OCI-LY3 (cell line): ENCODE data around the gene EHMT1.
A peak's percentile ranks its signal among the peaks of the same experiment; 100 is the strongest.

ENCODE experiments used
- H2AFZ ChIP-seq: fragments of 200-600, 300-600 bp; shearing (Covaris generic); 2 replicates; pipeline ENCODE4 v1.6.0; 2014; ENCODE audit warnings: antibody characterized with exemption, low read depth, low read length
- H3K27ac ChIP-seq: fragments of 200-600, 300-600 bp; sonication (generic); 2 replicates; pipeline ENCODE4 v1.5.1; 2014; ENCODE audit warnings: mild to moderate bottlenecking, low read length, moderate library complexity, mixed read lengths
- H3K27me3 ChIP-seq: fragments of 200-600, 300-600 bp; sonication (generic); 2 replicates; pipeline ENCODE4 v1.6.1; 2014; ENCODE audit warnings: low read depth, low read length, mixed read lengths
- H3K36me3 ChIP-seq: fragments of 200-600, 300-600 bp; sonication (generic); replicated peaks from 2 replicates; pipeline ENCODE3; 2014; ENCODE audit warnings: low read depth, low read length, mixed read lengths
- H3K4me1 ChIP-seq: fragments of 300-600, 200-600 bp; sonication (generic); 2 replicates; pipeline ENCODE4 v1.6.1; 2014; ENCODE audit warnings: low read length, mixed read lengths
- H3K4me2 ChIP-seq: fragments of 200-600, 300-600 bp; sonication (generic); 2 replicates; pipeline ENCODE4 v1.6.1; 2014; ENCODE audit warnings: low read length, mixed read lengths
- H3K4me3 ChIP-seq: fragments of 300-600, 200-600 bp; sonication (generic); 2 replicates; pipeline ENCODE4 v1.5.1; 2014; ENCODE audit warnings: antibody characterized with exemption, mild to moderate bottlenecking, low read length, moderate library complexity
- H3K79me2 ChIP-seq: fragments of 300-600, 200-600 bp; shearing (Covaris generic); 2 replicates; pipeline ENCODE4 v1.6.1; 2014; ENCODE audit warnings: mild to moderate bottlenecking, low read length, mixed read lengths
- H3K9ac ChIP-seq: fragments of 300-600, 200-600 bp; shearing (Covaris generic); 2 replicates; pipeline ENCODE4 v1.6.0; 2014; ENCODE audit warnings: mild to moderate bottlenecking, low read length, moderate library complexity
- H3K9me3 ChIP-seq: fragments of 200-600, 300-600 bp; shearing (Covaris generic); 2 replicates; pipeline ENCODE4 v1.6.1; 2014; ENCODE audit warnings: low read length, mixed read lengths; ENCODE audit not compliant: insufficient read depth
- H4K20me1 ChIP-seq: fragments of 200-600, 300-600 bp; sonication (generic); 2 replicates; pipeline ENCODE4 v1.6.1; 2016; ENCODE audit warnings: low read length, mixed read lengths; ENCODE audit not compliant: insufficient read depth
- CTCF ChIP-seq: fragments of 200-600, 300-600 bp; sonication (generic); IDR thresholded peaks from 2 replicates; pipeline ENCODE4 v1.5.1; 2014; ENCODE audit warnings: antibody characterized with exemption, low read length, low read depth
- EZH2phosphoT487 ChIP-seq: fragments of 200-600 bp; shearing (Covaris generic); IDR thresholded peaks from 2 replicates; pipeline ENCODE4 v1.6.1; 2018; ENCODE audit warnings: antibody characterized with exemption, mixed run types, low read depth

EHMT1 gene

GRCh38 chr9:137740312-137740711 is 121.5 kb downstream of the EHMT1 start:
- Histone ChIP-seq H2AFZ (no peak overlapping the region), H3K27me3 (no peaks in the 10 kb centered on the region), H3K79me2 (peaks cover 49% of the 10 kb centered on the region), H3K36me3 (peaks cover 57% of the 10 kb centered on the region), H3K4me3 (0 out of 2 replicates have a peak overlapping the region, but pooled peaks have one; percentile 75), H3K4me2 (peak overlapping the region; percentile 87), H3K9ac (peak overlapping the region; percentile 92), H3K4me1 (peaks cover 80% of the 10 kb centered on the region), H4K20me1 (no peaks in the 10 kb centered on the region), H3K27ac (peak overlapping the region; percentile 98; the same call in 1 of the 2 replicates), H3K9me3 (peaks cover 21% of the 10 kb centered on the region)
- TF ChIP-seq CTCF (no peak), EZH2phosphoT487 (no peak)

- no peak overlapping the region for H2AFZ ChIP-seq
- H3K27me3 ChIP-seq: no peaks in the 10 kb centered on the region
- peak overlapping the region; percentile 10; the same call in 1 of the 2 replicates for H3K9ac ChIP-seq
- H3K4me2 ChIP-seq: peak overlapping the region; percentile 32
- no peak overlapping the region for H3K4me3 ChIP-seq
- H3K79me2 ChIP-seq: peaks cover 49% of the 10 kb centered on the region
- H3K36me3 ChIP-seq: peaks cover 56% of the 10 kb centered on the region
- peaks cover 12% of the 10 kb centered on the region for H3K9me3 ChIP-seq
- TF ChIP-seq CTCF (no peak), EZH2phosphoT487 (no peak)
- H3K4me1 ChIP-seq: peaks cover 90% of the 10 kb centered on the region
- 0 out of 2 replicates have a peak overlapping the region, but pooled peaks have one; percentile 15 for H3K27ac ChIP-seq
- no peaks in the 10 kb centered on the region for H4K20me1 ChIP-seq
Measured at GRCh38 chr9:137741330-137741729, 122.5 kb downstream of the EHMT1 start.

- H3K4me2 ChIP-seq: peak overlapping the region; percentile 32
- no peak overlapping the region for H2AFZ ChIP-seq
- H3K79me2 ChIP-seq: peaks cover 51% of the 10 kb centered on the region
- H4K20me1 ChIP-seq: no peaks in the 10 kb centered on the region
- peak overlapping the region; percentile 33 for H3K27ac ChIP-seq
- H3K36me3 ChIP-seq: peaks cover 48% of the 10 kb centered on the region
- H3K27me3 ChIP-seq: no peaks in the 10 kb centered on the region
- peaks cover 92% of the 10 kb centered on the region for H3K4me1 ChIP-seq
- TF ChIP-seq CTCF: no peak
- no peak for TF ChIP-seq EZH2phosphoT487
- no peaks in the 10 kb centered on the region; the same call in 1 of the 2 replicates for H3K9me3 ChIP-seq
- peak overlapping the region; percentile 17; the same call in 1 of the 2 replicates for H3K9ac ChIP-seq
- no peak overlapping the region for H3K4me3 ChIP-seq
Measured at GRCh38 chr9:137742698-137743097, 123.9 kb downstream of the EHMT1 start.

GRCh38 chr9:137743695-137744094 is 124.9 kb downstream of the EHMT1 start:
- TF ChIP-seq EZH2phosphoT487 (no peak), CTCF (no peak)
- Histone ChIP-seq H3K9me3 (no peaks in the 10 kb centered on the region), H3K27ac (peak overlapping the region; percentile 97), H2AFZ (no peak overlapping the region), H3K4me3 (no peak overlapping the region), H3K9ac (no peak overlapping the region), H3K4me1 (peaks cover 95% of the 10 kb centered on the region), H3K27me3 (no peaks in the 10 kb centered on the region), H3K4me2 (no peak overlapping the region), H3K79me2 (peaks cover 61% of the 10 kb centered on the region), H4K20me1 (no peaks in the 10 kb centered on the region), H3K36me3 (peaks cover 57% of the 10 kb centered on the region)
